GM19035 (cell line): ENCODE measurements around the gene PTPN3.

Source experiments
- ATAC-seq: cut with Tn5 transposase; IDR thresholded peaks from one replicate; pipeline ENCODE4 v1.9.1; 2021; ENCODE audit not compliant: unreplicated experiment

The PTPN3 gene

GRCh38 chr9:109507421-109507838 is 9.3 kb upstream of the PTPN3 start:
- no peak for ATAC-seq

DNA sequence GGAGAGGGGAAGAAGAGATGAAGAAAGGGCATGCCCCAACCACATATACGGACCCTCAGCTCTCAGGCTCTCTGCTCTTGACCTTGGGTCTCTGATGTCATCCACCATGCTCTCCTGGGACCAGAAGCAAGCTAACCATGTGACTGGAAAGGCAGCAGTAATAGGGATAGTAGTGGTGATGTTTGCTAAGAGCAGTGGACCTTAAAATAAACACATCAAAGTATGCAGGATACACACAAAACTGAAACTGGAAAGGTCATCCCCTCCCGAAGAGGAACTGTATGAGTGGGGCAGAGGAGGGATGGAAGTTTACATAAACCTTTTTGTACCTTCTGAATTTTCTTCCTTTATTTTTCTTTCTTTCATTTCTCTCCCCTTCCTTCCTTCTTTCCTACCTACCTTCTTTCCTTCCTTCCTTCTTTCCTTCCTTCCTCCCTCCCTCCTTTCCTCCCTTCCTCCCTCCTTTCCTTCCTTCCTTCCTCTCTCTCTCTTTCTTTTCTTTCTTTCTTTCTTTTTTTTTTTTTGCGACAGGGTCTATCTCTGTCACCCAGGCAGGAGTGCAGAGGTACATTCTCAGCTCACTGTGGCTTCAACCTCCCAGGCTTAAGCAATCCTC is 8.1 kb upstream of the PTPN3 start:
- ATAC-seq: no peak

GRCh38 chr9:109504689-109505088 is 6.6 kb upstream of the PTPN3 start:
- ATAC-seq: no peak

DNA sequence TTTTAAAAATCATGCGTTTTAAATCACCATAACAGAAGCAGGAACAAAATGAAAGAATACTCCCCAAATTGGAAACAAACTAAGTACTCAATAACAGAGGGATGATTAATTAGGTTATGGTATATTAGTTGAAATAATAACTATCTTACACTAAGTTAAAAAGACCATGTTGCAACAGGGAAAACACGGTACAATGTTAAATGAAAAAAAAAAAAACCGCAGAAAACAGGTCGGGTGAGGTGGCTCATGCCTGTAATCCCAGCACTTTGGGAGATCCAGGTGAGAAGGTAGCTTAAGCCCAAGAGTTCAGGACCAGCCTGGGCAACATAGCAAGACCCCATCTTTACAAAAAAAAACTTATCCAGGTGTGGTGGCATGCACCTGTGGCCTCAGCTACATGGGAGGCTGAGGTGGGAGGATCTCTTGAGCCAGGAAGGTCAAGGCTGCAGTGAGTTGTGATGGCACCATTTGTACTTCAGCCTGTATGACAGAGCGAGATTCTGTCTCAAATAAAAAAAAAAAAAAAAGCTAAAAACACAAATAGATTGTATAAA is 2.4 kb upstream of the PTPN3 start:
- no peak for ATAC-seq

DNA sequence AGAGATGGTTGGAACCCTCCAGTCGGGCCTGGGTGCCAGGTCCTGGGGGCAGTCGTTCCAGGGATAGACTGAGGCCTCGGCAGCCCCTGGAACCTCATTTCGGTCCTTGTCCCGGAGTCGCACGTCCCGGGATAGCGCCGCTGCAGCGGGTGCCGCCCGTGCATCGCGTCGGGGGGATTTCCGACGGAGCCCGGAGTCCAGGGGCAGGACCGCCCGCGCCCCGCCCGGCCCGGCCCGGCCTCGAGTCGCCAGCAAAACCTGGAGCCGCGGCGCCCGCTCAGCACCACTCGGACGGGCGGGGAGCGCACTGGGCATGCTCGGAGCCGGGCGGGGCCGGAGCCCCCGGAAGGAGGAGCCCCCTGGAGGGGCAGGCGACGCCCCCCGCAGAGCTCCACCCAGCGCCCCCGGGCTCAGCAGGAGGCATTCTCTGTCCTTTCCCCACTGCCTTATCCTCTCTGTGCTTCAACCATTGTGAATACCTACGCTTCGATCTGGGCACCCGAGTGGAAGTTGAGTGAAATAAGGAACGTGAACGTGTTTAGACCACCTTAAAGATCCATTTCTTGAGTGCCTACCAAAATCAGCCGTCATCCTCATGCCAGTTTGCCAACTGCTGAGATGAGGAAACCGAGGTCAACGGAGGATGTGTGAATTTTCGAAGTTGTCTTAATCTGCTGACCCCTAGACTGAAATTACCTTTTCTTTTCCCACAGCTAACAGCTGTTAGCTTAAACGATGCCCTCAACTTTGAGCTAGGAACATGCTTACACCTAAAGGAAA is 1.7 kb upstream of the PTPN3 start:
- no peak for ATAC-seq

- ATAC-seq: no peak
Observed at GRCh38 chr9:109499093-109499630, 1.1 kb upstream of the PTPN3 start.

DNA sequence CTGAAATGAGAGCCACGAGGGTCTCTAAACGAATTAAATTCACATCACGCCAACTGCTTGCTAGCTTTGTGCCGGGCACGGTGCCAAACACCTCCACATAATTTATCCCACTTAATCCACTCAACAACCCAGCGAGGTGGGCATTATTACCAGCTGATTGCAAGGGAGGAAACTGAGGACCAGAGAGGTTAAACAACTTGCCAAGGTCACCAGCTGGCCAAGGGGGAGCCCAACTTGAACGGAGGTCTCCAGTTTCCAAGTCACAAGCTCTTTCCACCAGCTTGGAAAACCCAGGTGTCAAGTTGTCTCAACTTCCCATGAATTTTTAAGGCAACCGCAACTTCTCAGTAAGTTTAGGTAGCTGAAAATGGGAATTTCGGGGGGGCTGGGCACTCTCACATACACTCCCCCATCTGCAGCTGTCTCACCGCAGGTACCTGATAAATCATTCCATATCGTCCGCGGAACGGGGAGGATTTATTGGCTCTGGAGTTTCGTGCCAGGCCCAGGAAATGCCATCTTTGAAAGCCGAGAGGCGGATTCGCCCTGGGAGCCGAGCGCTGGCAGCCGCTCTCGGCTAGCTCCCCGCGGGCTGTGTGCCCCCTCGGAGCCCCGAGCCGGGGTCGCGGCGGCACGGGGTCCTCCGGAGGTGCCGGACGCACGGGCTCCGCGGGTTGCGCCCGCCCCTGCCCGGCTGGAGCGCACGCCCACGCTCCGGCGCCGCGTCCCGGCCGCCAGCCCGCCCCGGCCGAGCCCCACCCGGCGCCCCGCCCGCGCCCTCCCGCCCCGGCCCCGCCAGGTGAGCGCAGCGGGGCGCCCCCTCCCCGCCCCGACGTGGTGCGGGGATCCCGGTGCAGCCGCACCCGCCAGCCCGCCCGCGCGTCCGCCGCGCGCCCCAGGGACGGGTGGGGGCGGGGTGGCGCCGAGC is 617 bp downstream of the PTPN3 start:
- no peak for ATAC-seq

- no peak for ATAC-seq
Observed at GRCh38 chr9:109496841-109497225, 1.3 kb downstream of the PTPN3 start.

- no peak for ATAC-seq
Observed at GRCh38 chr9:109496218-109496617, 1.9 kb downstream of the PTPN3 start.

GRCh38 chr9:109493648-109494047 is 4.5 kb downstream of the PTPN3 start:
- ATAC-seq: no peak

DNA sequence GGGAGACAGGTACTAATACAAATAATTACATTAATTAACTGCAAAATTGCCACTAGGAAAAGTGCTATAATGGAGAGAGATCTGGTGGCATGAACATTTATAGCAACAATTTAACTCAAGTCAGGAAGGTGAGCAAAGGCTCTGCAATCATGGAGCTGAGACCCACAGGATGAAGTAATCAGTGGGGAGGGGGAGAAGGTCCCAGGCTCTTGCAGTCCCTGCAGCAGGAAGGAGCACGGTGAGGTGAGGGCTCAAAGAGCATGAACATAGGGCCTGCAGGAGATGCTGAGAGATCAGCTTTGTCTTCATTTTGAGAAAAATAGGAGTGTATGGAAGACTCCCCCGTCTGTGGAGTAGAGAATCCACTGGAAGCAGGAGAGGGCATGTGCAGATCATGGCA is 6.5 kb downstream of the PTPN3 start:
- no peak for ATAC-seq

GRCh38 chr9:109488791-109489492 is 9.2 kb downstream of the PTPN3 start:
- no peak for ATAC-seq

DNA sequence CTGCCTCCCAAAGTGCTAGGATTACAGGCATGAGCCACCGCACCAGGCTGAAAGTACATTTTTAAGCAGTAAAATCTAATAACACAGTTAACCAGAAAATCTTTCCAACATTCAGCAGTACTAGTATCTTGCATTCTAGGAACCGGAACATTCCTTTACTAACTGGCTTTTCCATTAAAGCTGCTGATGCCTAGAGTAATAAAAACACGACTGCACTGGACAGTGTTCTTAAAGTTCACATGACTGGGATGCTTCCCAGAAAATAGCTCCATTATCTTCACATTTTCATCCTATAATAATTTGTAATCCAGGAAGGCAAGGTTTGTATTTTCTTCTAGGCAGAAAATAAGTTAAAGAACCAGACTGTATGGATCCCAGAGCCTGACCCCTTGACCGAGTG is 9.8 kb downstream of the PTPN3 start:
- no peak for ATAC-seq

DNA sequence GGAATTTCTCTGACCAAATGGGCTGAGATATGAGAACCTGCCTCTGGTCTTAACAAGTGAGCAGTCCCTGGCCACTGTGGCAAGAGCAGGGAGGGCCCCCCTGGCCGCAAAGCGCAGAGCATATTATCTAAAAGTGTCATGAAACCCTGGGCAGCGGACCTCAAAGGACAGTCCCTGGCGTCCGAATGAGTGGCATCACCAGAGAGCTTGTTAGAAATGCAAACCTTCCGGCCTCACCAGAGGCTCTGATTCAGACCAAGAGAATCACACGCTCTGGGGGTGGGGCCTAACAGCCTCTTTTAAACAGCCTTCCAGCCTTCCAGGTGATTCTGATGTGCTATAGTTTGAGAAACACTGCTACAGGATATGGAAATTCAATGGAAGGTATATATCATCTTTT is 10.9 kb downstream of the PTPN3 start:
- no peak for ATAC-seq

DNA sequence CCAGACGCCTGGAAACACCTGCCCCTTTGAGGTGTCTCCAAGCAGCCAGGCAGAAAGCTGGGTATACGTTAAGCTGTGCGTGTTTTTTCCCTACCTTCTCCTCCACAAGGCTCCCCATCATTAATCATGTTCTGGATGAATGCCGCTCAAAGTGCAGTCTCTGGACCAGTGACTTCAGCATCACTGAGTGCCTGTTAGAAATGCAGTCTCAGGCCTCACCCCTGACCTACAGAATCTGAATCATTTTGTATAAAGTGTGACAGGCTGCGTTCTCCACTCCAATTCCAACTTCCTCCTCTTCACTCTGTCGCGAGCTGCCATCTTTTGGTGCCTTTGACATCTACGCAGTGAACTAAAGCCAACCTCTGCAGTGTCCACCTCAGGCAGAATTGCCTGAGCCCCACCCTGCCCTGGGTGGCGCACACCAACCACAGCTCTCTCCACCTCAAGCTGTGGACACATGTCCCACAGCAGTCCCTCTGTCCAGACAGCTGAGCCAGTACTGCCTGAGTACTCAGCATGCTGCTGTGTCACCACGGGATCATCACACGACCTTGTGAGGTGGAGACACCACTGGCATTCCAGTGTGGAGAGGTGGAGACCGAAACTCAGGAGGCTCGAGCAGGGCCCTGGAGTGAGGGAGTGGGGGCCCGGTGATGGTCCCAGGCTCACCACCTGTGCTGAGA is 14.2 kb downstream of the PTPN3 start:
- ATAC-seq: no peak

DNA sequence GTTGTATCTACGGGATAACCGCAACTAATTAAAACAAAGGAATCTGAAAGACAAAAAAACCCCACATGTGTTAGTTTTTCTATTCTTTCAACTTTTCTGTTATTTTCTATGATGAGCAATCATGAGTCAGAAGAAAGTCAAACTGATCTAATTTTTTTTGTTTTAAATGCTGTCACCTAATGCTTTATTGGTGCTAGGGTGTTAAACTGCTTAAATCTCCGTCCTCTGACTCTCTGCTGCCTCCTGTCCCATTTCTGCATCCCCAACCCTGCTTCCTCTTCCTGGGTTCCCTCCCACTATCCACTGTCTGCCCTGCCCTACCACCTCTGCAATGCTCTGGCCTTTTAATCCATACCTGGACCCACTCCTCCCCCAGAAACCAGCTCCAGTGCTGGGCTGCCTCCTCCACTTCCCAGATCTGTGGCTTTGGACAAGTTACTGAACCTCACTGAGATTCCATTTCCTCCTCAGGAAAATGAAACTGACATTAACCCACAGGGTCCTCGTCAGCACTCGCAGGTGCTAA is 15.7 kb downstream of the PTPN3 start:
- ATAC-seq: no peak

GRCh38 chr9:109481856-109482255 is 16.3 kb downstream of the PTPN3 start:
- no peak for ATAC-seq

DNA sequence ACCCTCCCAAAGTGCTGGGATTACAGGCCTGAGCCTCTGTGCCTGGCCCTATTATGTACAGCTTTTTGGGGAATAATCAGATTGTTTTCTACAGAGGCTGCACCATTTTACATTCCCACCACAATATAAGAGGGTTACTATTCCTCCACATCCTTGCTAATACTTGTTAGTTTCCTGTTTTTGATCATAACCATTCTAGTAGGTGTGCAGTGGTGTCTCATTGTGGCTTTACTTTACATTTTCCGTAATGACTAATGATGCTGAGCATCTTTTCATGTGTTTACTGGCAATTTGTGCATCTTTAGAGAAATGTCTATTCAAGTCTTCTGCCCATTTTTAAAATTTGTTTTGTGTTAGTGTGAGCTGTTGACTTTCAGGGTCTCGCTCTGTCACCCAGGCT is 18.3 kb downstream of the PTPN3 start:
- no peak for ATAC-seq

DNA sequence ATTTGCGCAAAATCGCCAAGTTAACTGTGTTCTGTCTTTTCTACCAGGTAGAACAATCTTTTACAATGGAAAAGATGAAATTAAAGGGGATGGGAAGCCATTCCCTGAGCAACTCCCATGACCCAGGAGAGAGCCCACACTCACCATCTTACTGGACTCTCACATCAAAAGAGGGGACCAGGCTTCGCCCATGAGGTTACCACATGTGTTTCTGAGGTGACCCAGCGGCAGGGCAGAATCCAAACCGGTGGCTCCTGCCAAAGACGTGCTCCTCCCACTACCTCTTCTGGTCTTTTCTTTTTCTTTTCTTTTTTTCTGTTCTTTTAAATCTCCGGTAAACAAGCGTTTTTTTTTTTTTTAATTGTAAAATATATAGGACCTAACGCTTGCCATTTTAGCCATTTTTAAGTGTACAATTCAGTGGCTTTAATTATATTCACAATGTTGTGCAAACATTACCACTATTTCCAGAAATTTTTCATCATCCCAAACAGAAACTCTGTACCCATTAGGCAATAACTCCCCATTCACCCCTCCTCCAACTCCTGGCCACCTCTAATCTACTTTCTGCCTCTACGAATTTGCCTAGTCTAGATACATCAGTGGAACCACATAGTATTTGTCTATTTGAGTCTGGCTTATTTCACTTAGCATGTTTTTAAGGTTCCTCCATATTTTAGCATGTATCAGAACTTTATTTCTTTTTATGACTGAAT is 19.3 kb downstream of the PTPN3 start:
- ATAC-seq: no peak
